ENCODE data around the gene FYN. TPM values are rescaled to one million over a fixed set of nuclear protein-coding genes. Genes with fewer than 3 reads are reported as not detected.

FYN gene
- total and polyA plus RNA-seq, 10 of the 15 experiments (the other 5 are each of a cell fraction or from before 2014, with no cell fraction given) = 51.4 to 247 (median 138) TPM

DNA sequence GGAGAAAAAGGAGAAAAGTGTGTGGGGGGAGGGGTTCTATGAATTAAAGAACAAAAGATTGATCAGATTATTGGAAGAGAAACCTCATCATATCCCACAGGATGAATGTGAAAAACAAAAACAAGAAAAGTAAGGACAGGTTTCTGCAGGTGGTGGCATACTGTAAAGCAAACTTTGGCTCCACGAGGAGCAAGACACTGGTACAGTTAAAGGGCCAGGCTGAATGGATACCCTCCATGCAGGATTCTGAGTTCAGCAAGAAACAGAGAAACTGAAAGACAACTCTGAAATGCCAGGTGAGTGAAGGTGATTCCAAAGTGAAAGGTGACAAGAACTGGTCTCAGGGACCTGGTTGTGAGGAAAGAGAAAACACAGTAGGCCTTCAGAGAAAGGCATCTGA is 37.4 kb downstream of the FYN start:
- ChIA-PET RAD21 (ENCODE audit: unreplicated experiment) (interaction anchor here (1.3 kb wide), 1 partner anchor 32 kb away, joined by 4 read pairs; no protein-coding TSS in a partner anchor), POLR2A (no interaction called here), CTCF (interaction anchor here (1.5 kb wide), 1 partner anchor 10 kb away, joined by 3 read pairs; no protein-coding TSS in a partner anchor), SMC1A (ENCODE audit: uncharacterized antibody, unreplicated experiment) (interaction anchor here (3.1 to 5.0 kb wide), 2 partner anchors 8 to 12 kb away, joined by 17 to 30 read pairs; no protein-coding TSS in a partner anchor)
- Histone ChIP-seq H3K4me2 (ENCODE audit: control insufficient read depth, insufficient read depth) (no peak overlapping the region), H3K79me2 (ENCODE audit: control insufficient read depth, insufficient read depth, low read length) (peaks cover 58% of the 10 kb centered on the region), H3K9ac (ENCODE audit: control insufficient read depth, insufficient read depth, low read length) (no peak overlapping the region), H3K27ac (ENCODE audit: control insufficient read depth, insufficient read depth) (no peak overlapping the region), H2AFZ (ENCODE audit: control insufficient read depth, low read depth, low read length) (no peak overlapping the region), H3K9me3 (replicated peaks; ENCODE audit: control insufficient read depth, insufficient read depth, low read length) (no peaks in the 10 kb centered on the region), H3K27me3 (replicated peaks in 1 of 2; ENCODE audit: control insufficient read depth in 2 of 2, insufficient read depth in 2 of 2, low read length in 1 of 2) (no peaks in the 10 kb centered on the region), H3K36me3 (ENCODE audit: control insufficient read depth in 2 of 2, insufficient read depth in 2 of 2, low read length in 1 of 2) (peaks cover 3 to 5% of the 10 kb centered on the region in 2 experiments; a peak in 2 of 4 replicates), H3K4me1 (ENCODE audit: control insufficient read depth, insufficient read depth, low read length) (peaks cover 53% of the 10 kb centered on the region), H3K4me3 (no peak overlapping the region), H4K20me1 (ENCODE audit: control insufficient read depth, insufficient read depth) (no peaks in the 10 kb centered on the region)
- no peak for FAIRE-seq
- intact Hi-C loops (cut with micrococcal nuclease; ENCODE audit: unreplicated experiment) (loop anchor here (2.0 kb wide), 1 partner anchor 37 kb away; the partner anchor contains the start of gene FYN), in situ Hi-C loops (cut with MboI) (loop anchor here (25.0 kb wide), 1 partner anchor 1801 kb away; no protein-coding TSS in a partner anchor)
- DNase-seq (ENCODE audit: low read depth, low spot score) = no peak
- 91% methylated on average over 1 of the region's 1 CpG for WGBS (ENCODE audit: insufficient coverage, insufficient replicate concordance, low lambda C conversion rate, missing lambda C conversion rate)
- no peak for ATAC-seq
- BruUV-seq (replicated peaks) = no TSS peak
- TF ChIP-seq, protein P1, sequence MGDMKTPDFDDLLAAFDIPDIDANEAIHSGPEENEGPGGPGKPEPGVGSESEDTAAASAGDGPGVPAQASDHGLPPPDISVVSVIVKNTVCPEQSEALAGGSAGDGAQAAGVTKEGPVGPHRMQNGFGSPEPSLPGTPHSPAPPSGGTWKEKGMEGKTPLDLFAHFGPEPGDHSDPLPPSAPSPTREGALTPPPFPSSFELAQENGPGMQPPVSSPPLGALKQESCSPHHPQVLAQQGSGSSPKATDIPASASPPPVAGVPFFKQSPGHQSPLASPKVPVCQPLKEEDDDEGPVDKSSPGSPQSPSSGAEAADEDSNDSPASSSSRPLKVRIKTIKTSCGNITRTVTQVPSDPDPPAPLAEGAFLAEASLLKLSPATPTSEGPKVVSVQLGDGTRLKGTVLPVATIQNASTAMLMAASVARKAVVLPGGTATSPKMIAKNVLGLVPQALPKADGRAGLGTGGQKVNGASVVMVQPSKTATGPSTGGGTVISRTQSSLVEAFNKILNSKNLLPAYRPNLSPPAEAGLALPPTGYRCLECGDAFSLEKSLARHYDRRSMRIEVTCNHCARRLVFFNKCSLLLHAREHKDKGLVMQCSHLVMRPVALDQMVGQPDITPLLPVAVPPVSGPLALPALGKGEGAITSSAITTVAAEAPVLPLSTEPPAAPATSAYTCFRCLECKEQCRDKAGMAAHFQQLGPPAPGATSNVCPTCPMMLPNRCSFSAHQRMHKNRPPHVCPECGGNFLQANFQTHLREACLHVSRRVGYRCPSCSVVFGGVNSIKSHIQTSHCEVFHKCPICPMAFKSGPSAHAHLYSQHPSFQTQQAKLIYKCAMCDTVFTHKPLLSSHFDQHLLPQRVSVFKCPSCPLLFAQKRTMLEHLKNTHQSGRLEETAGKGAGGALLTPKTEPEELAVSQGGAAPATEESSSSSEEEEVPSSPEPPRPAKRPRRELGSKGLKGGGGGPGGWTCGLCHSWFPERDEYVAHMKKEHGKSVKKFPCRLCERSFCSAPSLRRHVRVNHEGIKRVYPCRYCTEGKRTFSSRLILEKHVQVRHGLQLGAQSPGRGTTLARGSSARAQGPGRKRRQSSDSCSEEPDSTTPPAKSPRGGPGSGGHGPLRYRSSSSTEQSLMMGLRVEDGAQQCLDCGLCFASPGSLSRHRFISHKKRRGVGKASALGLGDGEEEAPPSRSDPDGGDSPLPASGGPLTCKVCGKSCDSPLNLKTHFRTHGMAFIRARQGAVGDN (IDR thresholded peaks at IDR 0.05) = no peak
- TF ChIP-seq ZNF24 (IDR thresholded peaks at IDR 0.05) (no peak), KAT2A (conservative IDR thresholded peaks at IDR 0.05; ENCODE audit: control insufficient read depth, low read depth, low read length) (no peak), CEBPB (IDR thresholded peaks at IDR 0.05; ENCODE audit: borderline replicate concordance in 1 of 2, low read depth in 2 of 2, low read length in 2 of 2) (no peak), IRF4 (IDR thresholded peaks at IDR 0.05; ENCODE audit: low read depth, low read length) (no peak), ETV6 (conservative IDR thresholded peaks at IDR 0.05 in 1 of 2, IDR thresholded peaks at IDR 0.05 in 1 of 2; ENCODE audit: borderline replicate concordance in 1 of 2, low read depth in 1 of 2) (no peak), BACH1 (IDR thresholded peaks at IDR 0.05; ENCODE audit: borderline replicate concordance) (no peak)
- TF ChIP-seq, protein P2, sequence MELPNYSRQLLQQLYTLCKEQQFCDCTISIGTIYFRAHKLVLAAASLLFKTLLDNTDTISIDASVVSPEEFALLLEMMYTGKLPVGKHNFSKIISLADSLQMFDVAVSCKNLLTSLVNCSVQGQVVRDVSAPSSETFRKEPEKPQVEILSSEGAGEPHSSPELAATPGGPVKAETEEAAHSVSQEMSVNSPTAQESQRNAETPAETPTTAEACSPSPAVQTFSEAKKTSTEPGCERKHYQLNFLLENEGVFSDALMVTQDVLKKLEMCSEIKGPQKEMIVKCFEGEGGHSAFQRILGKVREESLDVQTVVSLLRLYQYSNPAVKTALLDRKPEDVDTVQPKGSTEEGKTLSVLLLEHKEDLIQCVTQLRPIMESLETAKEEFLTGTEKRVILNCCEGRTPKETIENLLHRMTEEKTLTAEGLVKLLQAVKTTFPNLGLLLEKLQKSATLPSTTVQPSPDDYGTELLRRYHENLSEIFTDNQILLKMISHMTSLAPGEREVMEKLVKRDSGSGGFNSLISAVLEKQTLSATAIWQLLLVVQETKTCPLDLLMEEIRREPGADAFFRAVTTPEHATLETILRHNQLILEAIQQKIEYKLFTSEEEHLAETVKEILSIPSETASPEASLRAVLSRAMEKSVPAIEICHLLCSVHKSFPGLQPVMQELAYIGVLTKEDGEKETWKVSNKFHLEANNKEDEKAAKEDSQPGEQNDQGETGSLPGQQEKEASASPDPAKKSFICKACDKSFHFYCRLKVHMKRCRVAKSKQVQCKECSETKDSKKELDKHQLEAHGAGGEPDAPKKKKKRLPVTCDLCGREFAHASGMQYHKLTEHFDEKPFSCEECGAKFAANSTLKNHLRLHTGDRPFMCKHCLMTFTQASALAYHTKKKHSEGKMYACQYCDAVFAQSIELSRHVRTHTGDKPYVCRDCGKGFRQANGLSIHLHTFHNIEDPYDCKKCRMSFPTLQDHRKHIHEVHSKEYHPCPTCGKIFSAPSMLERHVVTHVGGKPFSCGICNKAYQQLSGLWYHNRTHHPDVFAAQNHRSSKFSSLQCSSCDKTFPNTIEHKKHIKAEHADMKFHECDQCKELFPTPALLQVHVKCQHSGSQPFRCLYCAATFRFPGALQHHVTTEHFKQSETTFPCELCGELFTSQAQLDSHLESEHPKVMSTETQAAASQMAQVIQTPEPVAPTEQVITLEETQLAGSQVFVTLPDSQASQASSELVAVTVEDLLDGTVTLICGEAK (IDR thresholded peaks at IDR 0.05; ENCODE audit: borderline replicate concordance) = no peak
- TF ChIP-seq, protein P3, sequence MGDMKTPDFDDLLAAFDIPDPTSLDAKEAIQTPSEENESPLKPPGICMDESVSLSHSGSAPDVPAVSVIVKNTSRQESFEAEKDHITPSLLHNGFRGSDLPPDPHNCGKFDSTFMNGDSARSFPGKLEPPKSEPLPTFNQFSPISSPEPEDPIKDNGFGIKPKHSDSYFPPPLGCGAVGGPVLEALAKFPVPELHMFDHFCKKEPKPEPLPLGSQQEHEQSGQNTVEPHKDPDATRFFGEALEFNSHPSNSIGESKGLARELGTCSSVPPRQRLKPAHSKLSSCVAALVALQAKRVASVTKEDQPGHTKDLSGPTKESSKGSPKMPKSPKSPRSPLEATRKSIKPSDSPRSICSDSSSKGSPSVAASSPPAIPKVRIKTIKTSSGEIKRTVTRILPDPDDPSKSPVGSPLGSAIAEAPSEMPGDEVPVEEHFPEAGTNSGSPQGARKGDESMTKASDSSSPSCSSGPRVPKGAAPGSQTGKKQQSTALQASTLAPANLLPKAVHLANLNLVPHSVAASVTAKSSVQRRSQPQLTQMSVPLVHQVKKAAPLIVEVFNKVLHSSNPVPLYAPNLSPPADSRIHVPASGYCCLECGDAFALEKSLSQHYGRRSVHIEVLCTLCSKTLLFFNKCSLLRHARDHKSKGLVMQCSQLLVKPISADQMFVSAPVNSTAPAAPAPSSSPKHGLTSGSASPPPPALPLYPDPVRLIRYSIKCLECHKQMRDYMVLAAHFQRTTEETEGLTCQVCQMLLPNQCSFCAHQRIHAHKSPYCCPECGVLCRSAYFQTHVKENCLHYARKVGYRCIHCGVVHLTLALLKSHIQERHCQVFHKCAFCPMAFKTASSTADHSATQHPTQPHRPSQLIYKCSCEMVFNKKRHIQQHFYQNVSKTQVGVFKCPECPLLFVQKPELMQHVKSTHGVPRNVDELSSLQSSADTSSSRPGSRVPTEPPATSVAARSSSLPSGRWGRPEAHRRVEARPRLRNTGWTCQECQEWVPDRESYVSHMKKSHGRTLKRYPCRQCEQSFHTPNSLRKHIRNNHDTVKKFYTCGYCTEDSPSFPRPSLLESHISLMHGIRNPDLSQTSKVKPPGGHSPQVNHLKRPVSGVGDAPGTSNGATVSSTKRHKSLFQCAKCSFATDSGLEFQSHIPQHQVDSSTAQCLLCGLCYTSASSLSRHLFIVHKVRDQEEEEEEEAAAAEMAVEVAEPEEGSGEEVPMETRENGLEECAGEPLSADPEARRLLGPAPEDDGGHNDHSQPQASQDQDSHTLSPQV (IDR thresholded peaks at IDR 0.05) = no peak
